IPS-18c (cell line): Measurements from ENCODE around the gene RETSAT.
"Not testable (repeated sequence)": the region's sequence is repeated elsewhere in the genome, so short reads cannot be mapped to it uniquely, and the experiment has no call there.

Source experiments
- H3K4me3 ChIP-seq: 2 replicates; pipeline ENCODE4 v1.7.0; 2013; ENCODE audit warnings: low read depth, mild to moderate bottlenecking, low read length, moderate library complexity; ENCODE audit not compliant: insufficient read depth
- H3K9me3 ChIP-seq: one replicate; pipeline ENCODE4 v1.6.1; 2013; ENCODE audit warnings: mild to moderate bottlenecking, low read length, moderate library complexity; ENCODE audit not compliant: control insufficient read depth, insufficient read depth

RETSAT gene

DNA sequence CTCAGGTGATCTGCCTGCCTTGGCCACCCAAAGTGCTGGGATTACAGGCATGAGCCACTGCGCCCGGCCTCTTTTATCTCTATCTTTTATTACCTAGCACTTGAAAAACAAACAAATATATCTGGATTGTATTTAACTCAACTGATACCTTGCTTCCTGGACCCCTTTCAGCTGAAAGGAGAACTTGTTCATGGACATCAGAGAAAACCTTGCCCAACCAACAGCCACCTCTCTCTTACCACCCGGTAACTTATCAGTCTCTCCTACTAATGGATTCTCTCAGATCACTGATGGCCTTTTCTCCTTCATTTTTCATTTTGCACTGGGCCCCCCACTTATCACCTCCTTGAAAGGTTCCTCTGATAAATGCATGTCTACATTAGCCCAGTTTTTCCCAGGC is 6.7 kb downstream of the RETSAT start:
- H3K9me3 ChIP-seq = no peaks in the 10 kb centered on the region
- no peak overlapping the region for H3K4me3 ChIP-seq

DNA sequence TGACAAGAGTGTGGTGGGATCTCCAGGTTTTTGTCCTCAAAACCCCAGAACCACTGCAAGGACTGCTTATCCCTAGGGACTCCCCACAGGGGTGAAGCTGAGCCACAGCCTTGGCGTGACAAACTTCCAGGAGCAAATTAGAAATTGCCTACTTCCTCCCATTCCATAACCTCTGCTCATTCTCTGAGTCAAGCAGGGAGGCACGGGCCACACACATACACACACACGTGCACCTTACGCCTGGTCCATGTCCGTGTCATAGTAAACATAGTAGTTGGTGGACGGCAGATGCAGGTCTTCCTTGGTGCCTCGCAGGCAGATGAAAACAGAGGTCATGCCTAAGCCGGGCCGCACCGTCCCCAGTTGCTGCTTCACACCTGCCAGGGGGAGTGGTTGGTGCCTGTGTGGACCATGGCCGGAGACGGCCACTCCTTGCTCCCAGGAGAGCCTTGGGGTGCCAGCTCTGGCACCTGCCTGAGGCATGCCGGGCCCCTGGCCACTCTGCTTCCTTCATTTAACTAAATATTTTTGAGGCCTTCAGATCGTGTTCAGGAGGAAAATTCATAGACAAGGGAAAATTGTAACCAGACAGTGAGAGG is 9.9 kb downstream of the RETSAT start:
- Histone ChIP-seq H3K9me3 (no peaks in the 10 kb centered on the region), H3K4me3 (no peak overlapping the region)

DNA sequence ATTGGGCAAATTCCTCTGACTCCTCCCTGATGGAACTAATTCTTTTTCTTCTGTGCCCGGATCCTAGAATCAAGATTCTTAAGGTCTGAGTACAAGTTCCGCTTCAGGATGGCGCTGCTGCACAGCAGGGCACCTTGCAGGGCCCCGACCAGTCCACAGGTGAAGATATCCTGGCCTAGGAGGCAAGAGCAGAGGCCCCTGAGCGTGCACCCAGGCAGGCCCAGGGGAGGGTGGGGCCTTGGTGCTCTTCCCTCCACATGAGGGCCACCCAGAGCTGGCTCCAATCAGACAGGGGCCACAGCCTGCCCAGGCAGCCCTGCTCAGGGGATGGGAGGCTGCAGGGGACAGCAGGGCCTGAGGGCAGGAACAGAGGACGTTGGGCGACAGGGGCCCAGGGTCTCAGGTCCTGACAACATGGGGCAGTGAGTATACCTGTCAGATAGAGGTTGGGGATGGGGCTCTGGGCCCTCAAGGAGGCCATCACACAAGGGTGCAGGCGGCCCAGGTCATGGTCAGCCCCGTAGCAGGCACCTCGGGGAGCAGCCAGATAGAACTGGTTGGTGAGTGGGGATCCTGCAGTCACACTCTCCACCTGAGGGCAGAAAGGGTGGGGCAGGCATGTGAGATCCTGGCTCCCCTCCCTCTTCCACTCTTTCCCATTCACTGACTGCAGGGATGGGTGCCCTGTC is 11.0 kb downstream of the RETSAT start:
- not testable (repeated sequence) for H3K4me3 ChIP-seq, H3K9me3 ChIP-seq

DNA sequence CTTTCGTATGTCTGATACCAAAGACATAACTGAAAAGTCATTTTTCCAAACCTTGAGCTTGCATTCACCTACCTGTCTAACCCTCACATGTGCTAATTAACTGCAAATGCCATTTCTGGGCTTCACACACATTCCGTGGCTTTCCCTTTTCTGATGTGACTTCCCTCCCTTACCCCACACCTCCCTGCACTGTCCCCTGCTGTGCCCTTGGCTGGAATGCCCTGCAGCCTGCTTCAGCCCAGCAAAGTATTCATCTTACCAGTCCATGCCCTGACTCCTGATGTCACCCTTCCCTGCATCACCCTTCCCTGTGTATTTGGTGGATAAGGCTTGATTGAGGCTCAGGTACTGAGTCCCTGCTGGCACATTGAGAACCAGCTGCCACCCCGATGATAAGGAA is 12.2 kb downstream of the RETSAT start:
- no peak overlapping the region for H3K4me3 ChIP-seq
- H3K9me3 ChIP-seq = no peaks in the 10 kb centered on the region

DNA sequence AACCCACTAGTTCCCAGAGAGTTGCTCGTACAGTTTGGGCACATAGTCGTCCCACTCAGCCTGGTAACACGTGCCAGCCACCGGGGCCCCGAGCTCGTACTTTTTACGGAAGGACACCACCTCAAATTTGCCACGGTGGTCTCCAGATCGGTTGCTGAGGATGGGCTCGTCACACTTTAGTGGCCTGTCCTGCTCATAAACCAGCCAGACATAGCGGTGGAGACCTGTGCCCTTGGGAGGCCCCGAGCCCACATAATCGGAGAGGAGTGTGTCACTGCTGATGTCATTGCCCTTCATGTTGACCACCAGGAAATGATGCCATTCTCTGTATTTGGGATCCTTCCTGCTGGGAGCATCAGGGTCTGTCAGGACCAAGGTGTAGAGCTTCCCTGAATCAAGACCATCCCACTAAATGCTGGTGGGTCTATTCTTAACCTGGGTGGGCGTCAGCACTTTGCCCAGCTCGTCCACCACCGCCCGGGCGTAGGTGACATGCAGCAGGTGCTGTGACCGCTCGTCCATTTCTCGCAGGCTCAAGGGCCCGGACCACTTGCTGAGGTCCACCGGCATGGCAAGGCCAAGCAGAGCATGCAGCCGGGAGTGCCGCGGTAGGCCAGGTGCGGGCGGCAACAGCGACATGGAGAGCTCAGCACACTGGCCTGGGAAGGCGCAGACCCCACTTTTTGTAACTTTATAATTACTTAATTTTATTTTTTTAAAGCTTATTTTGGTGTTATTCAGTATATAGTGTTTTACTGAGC is 12.9 kb downstream of the RETSAT start:
- H3K4me3 ChIP-seq = no peak overlapping the region

DNA sequence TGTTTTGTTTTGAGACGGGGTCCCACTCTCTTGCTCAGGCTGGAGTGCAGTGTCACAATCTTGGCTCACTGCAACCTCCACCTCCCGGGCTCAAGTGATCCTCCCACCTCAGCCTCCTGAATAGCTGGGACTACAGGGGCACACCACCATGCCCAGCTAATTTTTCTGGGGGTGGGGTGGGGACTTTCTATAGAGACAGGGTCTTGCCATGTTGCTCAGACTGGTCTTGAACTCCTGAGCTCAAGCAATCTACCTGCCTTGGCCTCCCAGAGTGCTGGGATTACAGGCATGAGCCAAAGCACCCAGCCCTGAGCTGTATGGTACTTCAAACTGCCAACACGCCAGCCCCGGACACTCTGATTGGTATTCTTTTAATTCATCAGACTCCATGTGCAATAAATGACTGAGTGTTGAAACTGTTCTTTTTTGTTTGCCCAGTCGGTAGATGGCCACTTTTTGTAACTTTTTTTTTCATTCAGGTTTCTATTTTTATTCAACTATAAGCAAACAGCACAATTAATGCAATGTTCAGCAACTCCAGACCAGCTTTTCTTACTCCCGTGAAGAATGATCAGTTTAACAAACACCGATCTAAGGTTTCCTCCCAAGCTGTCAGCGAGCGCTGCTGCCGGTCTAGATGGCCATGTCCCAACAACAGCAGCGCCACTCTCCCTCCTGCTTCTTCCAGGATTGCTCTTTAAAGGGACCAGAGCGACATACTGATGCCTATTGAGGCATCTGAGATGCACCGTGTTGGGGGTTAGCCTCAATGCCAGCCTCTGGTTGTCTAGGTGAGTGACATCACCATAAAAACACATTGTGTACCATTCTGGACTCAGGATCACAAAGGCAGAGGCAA is 14.1 kb downstream of the RETSAT start:
- no peaks in the 10 kb centered on the region for H3K9me3 ChIP-seq
- H3K4me3 ChIP-seq = no peak overlapping the region

More for the DNA sequence above, 12.9 kb downstream of the RETSAT start:
- H3K9me3 ChIP-seq = no peaks in the 10 kb centered on the region

DNA sequence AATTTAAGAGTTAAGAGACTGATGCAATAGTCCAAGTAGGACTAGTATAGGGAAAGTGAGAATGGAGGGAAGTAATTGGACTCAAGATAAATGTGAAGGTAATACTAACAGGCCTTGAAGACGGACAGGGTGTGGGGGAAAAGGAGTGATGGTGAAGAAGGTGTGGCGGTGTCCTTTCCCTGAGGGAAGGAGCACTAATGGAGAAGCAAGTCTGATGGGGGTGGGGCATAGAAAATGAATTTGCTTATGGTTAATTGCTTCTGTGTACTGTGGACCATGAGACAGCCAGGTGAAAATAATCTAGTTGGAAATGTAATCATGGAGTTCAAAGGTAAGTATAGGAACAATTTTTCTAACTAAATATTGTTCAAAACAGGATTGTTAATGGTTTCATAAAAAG is 19.4 kb downstream of the RETSAT start:
- H3K4me3 ChIP-seq = no peak overlapping the region
- H3K9me3 ChIP-seq = no peaks in the 10 kb centered on the region

DNA sequence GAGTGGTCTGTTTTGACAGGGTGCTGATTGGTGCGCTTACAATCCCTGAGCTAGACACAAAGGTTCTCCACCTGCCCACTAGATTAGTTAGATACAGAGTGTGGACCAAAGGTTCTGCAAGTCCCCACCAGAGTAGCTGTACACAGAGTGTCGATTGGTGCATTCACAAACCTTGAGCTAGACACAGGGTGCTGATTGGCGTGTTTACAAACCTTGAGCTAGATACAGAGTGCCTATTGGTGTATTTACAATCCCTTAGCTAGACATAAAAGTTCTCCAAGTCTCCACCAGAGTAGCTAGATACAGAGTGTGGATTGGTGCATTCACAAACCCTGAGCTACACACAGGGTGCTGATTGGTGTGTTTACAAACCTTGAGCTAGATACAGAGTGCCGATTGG is 20.5 kb downstream of the RETSAT start:
- not testable (repeated sequence) for H3K4me3 ChIP-seq, H3K9me3 ChIP-seq

DNA sequence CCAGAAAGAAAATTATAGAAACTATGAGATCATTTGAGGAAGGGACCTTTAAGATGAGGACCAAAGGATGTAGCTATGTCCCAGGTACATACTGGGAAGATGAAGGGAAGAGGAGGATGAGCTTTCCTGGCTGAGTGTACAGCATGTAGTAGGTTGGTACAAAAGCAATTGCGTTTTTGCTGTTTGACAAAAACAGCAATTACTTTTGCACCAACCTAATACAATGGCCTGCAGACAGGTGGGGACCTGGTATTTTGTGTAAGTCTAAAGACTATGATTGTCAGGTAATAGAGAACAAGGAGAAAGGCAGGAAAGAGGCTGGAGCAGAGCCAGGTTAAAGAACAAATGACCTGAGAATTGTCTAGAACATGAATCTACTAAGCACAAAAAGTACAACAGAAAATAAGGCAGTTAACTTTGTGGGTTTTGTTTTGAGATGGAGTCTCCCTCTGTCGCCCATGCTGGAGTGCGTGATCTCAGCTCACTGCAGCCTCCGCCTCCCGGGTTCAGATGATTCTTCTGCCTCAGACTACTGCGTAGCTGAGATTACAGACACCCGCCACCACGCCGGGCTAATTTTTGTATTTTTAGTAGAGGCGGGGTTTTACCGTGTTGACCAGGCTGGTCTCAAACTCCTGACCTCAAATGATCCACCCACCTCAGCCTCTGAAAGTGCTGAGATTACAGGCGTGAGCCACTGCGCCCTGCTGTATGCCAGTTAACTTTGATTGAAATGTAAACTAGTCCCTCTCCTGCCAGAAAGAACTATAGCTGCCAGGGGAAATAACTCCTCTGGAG is 23.3 kb downstream of the RETSAT start:
- no peak overlapping the region for H3K4me3 ChIP-seq
- no peaks in the 10 kb centered on the region for H3K9me3 ChIP-seq

DNA sequence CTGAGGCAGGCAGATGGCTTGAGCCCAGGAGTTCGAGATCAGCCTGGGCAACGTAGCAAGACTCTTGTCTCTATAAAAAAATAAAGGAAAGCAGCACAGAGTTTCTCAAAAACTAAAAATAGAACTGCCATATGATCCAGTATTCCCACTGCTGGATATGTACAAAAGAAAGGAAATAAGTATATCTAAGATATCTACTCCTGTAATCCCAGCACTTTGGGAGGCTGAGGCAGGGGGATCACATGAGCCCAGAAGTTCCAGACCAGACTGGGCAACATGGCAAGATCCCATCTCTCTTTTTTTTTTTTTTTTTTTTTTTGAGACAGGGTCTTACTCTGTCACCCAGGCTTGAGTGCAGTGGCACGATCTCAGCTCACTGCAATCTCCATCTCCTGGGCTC is 24.6 kb downstream of the RETSAT start:
- not testable (repeated sequence) for H3K9me3 ChIP-seq, H3K4me3 ChIP-seq

DNA sequence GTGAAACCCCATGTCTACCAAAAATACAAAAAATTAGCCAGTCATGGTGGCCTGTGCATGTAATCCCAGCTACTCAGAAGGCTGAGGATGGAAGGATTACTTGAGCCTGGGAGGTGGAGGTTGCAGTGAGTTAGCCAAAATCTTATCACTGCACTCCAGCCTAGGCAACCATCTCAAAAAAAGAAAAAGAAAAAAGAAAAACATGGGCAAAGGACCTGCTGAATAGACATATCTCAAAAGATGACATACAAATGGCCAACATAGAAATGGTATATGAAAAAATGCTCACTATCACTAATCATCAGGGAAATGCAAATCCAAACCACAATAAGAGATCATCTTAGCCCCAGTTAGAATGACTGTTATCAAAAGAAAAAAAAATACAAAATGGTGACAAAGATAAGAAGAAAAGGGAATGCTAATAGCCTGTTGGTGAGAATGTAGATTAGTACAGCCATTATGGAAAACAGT is 25.1 kb downstream of the RETSAT start:
- H3K4me3 ChIP-seq = no peak overlapping the region
- no peaks in the 10 kb centered on the region for H3K9me3 ChIP-seq

DNA sequence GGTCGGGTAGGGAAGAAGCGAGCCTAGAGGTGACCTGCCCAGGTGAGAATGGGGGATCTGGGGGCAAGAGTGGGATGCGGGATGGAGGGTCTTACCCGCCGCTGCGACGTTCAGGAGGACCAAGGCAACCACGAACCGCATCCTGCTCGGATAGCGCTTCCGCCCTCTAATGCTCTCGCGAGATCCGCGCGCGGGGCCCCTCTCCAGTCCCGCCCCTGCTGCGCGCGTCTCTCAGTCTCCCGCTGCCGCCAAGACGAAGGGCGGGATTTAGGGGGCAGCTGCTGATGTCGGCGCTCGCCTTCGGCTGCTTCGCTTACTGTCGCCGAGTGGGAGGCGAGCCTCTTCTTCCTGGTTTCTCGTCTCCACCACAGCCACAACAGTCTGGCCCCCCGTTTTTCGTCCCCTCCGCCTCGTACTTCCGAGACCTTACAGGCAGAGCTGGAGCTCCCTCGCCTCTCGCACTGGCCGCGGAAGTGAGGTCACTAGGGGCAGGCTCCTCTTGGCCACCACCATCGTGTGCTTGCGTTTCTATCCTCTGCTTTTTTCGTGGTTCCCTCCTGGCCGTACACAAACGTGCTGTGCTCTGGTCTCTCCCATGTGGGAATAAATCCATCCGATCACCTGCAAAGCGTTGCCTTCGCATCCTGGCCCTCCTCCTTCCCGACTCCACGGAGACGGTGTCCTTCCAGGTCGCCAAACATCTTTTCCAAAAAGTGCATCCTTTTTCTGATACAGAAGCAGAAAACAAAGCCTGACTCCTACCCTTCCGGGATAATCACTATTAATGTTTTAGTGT is 26.3 kb downstream of the RETSAT start, which contains the start of gene TGOLN2:
TSS of gene TGOLN2 (minus strand) at position 168 of the 796 bp plus-strand sequence. CDS start at position 141, 27 bp downstream.
- H3K9me3 ChIP-seq = no peaks in the 10 kb centered on the region
- H3K4me3 ChIP-seq = peak within 1 kb of the TSS; percentile 94

DNA sequence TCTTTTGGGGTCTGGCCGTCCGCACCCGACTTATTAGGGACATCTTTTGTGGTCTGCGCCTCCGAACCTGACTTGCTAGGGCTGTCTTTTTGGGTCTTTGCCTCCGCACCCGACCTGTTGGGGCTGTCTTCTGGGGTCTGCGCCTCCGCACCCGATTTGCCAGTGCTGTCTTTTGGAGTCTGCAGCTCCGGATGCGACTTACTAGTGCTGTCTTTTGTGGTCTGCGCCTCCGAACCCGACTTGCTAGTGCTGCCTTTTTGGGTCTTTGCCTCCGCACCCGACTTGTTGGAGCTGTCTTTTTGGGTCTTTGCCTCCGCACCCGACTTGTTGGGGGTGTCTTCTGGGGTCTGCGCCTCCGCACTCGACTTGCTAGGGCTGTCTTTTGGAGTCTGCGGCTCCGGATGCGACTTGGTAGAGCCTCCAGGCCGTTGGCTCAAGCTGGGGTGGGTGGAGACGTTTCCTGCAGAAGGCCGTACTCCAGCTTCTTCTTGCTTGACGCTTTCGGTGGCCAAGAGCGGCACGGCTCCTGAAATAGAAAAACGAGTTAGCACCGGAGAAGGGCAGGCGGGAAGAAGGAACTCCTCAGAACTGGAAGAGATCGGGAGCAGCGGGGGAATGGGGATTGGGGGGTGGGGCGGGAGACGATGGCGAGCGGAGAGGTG is 27.0 kb downstream of the RETSAT start:
- Histone ChIP-seq H3K4me3 (peak overlapping the region; percentile 94), H3K9me3 (no peaks in the 10 kb centered on the region)

DNA sequence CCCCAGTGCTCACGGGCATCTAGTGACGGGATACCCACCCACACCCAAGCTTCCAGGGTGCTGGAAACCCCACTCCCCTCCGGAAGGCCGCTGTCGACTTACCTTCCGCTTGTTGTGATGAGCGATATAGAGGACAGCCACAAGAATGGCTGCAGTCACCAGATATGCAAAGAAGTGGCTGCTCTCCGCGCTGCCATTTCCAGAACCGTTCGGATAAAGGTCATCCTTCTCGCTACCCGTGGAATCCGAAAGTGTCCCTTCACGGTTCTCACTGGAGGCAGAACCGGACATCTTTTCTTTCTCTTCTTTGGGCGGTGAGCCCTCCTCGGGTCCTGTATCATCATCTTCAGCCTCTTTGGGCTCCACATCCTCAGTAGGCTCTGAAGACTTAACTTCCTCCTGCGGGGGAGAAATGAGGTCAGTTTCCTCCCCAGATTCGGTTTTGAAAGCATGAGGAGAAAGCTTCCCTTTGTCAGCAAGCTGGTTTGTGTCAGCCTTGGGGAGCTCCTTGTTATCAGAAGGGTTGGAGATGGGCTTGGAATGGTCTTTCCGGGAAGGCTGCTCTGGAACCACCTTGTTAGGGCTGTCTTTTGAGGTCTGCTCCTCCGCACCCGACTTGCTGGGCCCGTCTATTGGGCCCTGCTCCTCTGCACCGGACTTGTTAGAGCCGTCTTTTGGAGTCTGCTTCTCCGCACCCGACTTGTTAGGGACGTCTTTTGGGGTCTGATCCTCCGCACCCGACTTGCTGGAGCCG is 27.7 kb downstream of the RETSAT start:
- Histone ChIP-seq H3K9me3 (no peaks in the 10 kb centered on the region), H3K4me3 (peak overlapping the region; percentile 94)

DNA sequence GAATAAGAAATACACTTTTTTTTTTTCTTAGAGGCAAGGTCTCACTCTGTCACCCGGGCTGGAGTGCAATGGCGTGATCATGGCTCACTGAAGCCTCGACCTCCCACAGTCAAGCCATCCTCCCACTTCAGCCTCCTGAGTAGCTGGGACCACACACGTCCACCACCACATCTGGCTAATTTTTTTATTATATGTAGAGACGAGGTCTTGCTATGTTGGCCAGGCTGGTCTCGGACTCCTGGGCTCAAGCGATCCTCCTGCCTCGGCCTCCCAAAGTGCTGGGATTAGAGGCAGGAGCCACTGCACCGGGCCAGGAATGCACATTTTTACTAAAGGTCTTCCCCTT is 28.9 kb downstream of the RETSAT start:
- Histone ChIP-seq H3K4me3 (no peak overlapping the region), H3K9me3 (no peaks in the 10 kb centered on the region)
